HG03159 (cell line): ENCODE measurements around the gene LMNB1.
A peak's percentile ranks its signal among the peaks of the same experiment; 100 is the strongest.
"Not testable (repeated sequence)": the region's sequence is repeated elsewhere in the genome, so short reads cannot be mapped to it uniquely, and the experiment has no call there.

ENCODE experiments used
- ATAC-seq: cut with Tn5 transposase; IDR thresholded peaks from one replicate; pipeline ENCODE4 v1.9.1; 2021; ENCODE audit warnings: mild to moderate bottlenecking, moderate library complexity; ENCODE audit not compliant: unreplicated experiment

The LMNB1 gene

GRCh38 chr5:126853541-126854307 lies 76.8 kb downstream of the LMNB1 start:
- not testable (repeated sequence) for ATAC-seq

- no peak for ATAC-seq
Observed at GRCh38 chr5:126854526-126855110, 77.7 kb downstream of the LMNB1 start.

GRCh38 chr5:126855266-126855665 lies 78.3 kb downstream of the LMNB1 start:
- ATAC-seq: no peak

- no peak for ATAC-seq
Observed at GRCh38 chr5:126857472-126858410, 80.8 kb downstream of the LMNB1 start.

GRCh38 chr5:126858441-126858840 lies 81.5 kb downstream of the LMNB1 start:
- no peak for ATAC-seq

GRCh38 chr5:126863402-126863801 lies 86.5 kb downstream of the LMNB1 start:
- no peak for ATAC-seq

- ATAC-seq: no peak
Observed at GRCh38 chr5:126864042-126864688, 87.2 kb downstream of the LMNB1 start.

GRCh38 chr5:126865299-126865698 lies 88.4 kb downstream of the LMNB1 start:
- no peak for ATAC-seq

- no peak for ATAC-seq
Observed at GRCh38 chr5:126866851-126867636, 90.1 kb downstream of the LMNB1 start.

GRCh38 chr5:126868338-126869004 lies 91.5 kb downstream of the LMNB1 start:
- ATAC-seq: peak; percentile 8

GRCh38 chr5:126869005-126869451 lies 92.1 kb downstream of the LMNB1 start:
- peak; percentile 51 for ATAC-seq

- ATAC-seq: no peak
Observed at GRCh38 chr5:126871441-126871840, 94.5 kb downstream of the LMNB1 start.

- no peak for ATAC-seq
Observed at GRCh38 chr5:126872561-126873354, 95.8 kb downstream of the LMNB1 start.

GRCh38 chr5:126875303-126875785 lies 98.4 kb downstream of the LMNB1 start:
- no peak for ATAC-seq

GRCh38 chr5:126877602-126878001 lies 100.7 kb downstream of the LMNB1 start:
- ATAC-seq: no peak

GRCh38 chr5:126878085-126878484 lies 101.1 kb downstream of the LMNB1 start:
- ATAC-seq: no peak

GRCh38 chr5:126878634-126879033 lies 101.7 kb downstream of the LMNB1 start:
- ATAC-seq: no peak

GRCh38 chr5:126881821-126882600 lies 105.1 kb downstream of the LMNB1 start:
- no peak for ATAC-seq
